B cell (primary cell): ENCODE data around the gene CLSTN2. TPM values are rescaled to one million over a fixed set of nuclear protein-coding genes. Genes with fewer than 3 reads are reported as not detected.

Source experiments
- ATAC-seq: fragments of 200-7000 bp; cut with Tn5 transposase; one replicate; pipeline ENCODE4 v1.10.0; 2021; ENCODE audit warnings: low read depth, mild to moderate bottlenecking, moderate number of reproducible peaks, moderate library complexity
- CTCF ChIA-PET: fragments of 350-600 bp; sonication (Branson Sonifier 250); formaldehyde crosslinking; loops from one replicate; lab custom pipeline; 2021; ENCODE audit warnings: antibody characterized with exemption, inconsistent platforms; lab: Charles Lee
- POLR2A ChIA-PET: fragments of 350-600 bp; sonication (Branson Sonifier 250); formaldehyde crosslinking; loops from one replicate; lab custom pipeline; 2021; ENCODE audit warnings: antibody characterized with exemption; lab: Charles Lee
- DNase-seq: peaks from one replicate; pipeline ENCODE4 v3.0.0; 2013
- H2AFZ ChIP-seq: 2 replicates; pipeline ENCODE4 v1.6.1; 2012; ENCODE audit warnings: mild to moderate bottlenecking, low read depth, low read length; ENCODE audit not compliant: insufficient read depth, poor library complexity, severe bottlenecking
- H3K27ac ChIP-seq, 2 donors: 1 replicate in 1 of 2; 2 replicates in 1 of 2; pipeline ENCODE4 v1.5.1; 2012 to 2013; ENCODE audit warnings: low read length in 2 of 2, mild to moderate bottlenecking in 2 of 2, moderate library complexity in 1 of 2
- H3K27me3 ChIP-seq, 4 experiments: fragments of 200-600 bp in 1 of 4; sonication (generic) in 1 of 4; replicated peaks in 1 of 4; 1 replicate in 2 of 4; 2 replicates in 2 of 4; pipeline versions ENCODE4 v1.6.1 to v1.7.0; 2013 to 2016; ENCODE audit warnings: low read length in 3 of 4, mild to moderate bottlenecking in 2 of 4, mixed read lengths in 1 of 4, moderate library complexity in 1 of 4; ENCODE audit not compliant: insufficient read depth in 4 of 4, control insufficient read depth in 3 of 4; ENCODE audit errors: control extremely low read depth in 1 of 4
- H3K36me3 ChIP-seq, 2 experiments: replicated peaks in 1 of 2; 1 replicate in 1 of 2; 2 replicates in 1 of 2; pipeline versions ENCODE4 v1.6.1 to v1.7.1; 2013; ENCODE audit warnings: low read length in 1 of 2; ENCODE audit not compliant: insufficient read depth in 2 of 2, control insufficient read depth in 1 of 2; ENCODE audit errors: control extremely low read depth in 1 of 2, extremely low read depth in 1 of 2
- H3K4me1 ChIP-seq, 2 donors: fragments of 200-600 bp in 1 of 2; sonication (generic) in 1 of 2; 1 replicate in 1 of 2; 2 replicates in 1 of 2; pipeline versions ENCODE4 v1.5.1 to v1.6.1; 2013 to 2017; ENCODE audit warnings: low read length in 2 of 2; ENCODE audit not compliant: control insufficient read depth in 2 of 2, insufficient read depth in 2 of 2
- H3K4me2 ChIP-seq: replicated peaks from 2 replicates; pipeline ENCODE3; 2012; ENCODE audit warnings: mild to moderate bottlenecking, low read depth, low read length; ENCODE audit not compliant: poor library complexity, severe bottlenecking
- H3K4me3 ChIP-seq, 5 experiments: fragments of 200-600 bp in 1 of 5; sonication (generic) in 1 of 5; 1 replicate in 3 of 5; 2 replicates in 2 of 5; pipeline versions ENCODE4 v1.5.1 to v1.7.0; 2011 to 2016; ENCODE audit warnings: low read length in 4 of 5, mild to moderate bottlenecking in 4 of 5, low read depth in 2 of 5, control low read depth in 1 of 5, moderate library complexity in 1 of 5; ENCODE audit not compliant: insufficient read depth in 1 of 5; ENCODE audit errors: control extremely low read depth in 1 of 5, extremely low read depth in 1 of 5
- H3K79me2 ChIP-seq: fragments of 200-600 bp; sonication (generic); one replicate; pipeline ENCODE4 v1.6.0; 2016; ENCODE audit warnings: low read length; ENCODE audit not compliant: control insufficient read depth, insufficient read depth
- H3K9ac ChIP-seq: fragments of 200-600 bp; sonication (generic); 2 replicates; pipeline ENCODE4 v1.6.1; 2017; ENCODE audit warnings: mild to moderate bottlenecking, low read length, moderate library complexity
- H3K9me3 ChIP-seq, 3 donors: one replicate each; pipeline versions ENCODE4 v1.6.1 to v1.7.1; 2013; ENCODE audit warnings: low read length in 2 of 3; ENCODE audit not compliant: control insufficient read depth in 2 of 3, insufficient read depth in 1 of 3; ENCODE audit errors: control extremely low read depth in 1 of 3
- H4K20me1 ChIP-seq: 2 replicates; pipeline ENCODE4 v1.6.0; 2012; ENCODE audit warnings: mild to moderate bottlenecking, low read length; ENCODE audit not compliant: insufficient read depth, control insufficient read depth, poor library complexity, severe bottlenecking
- H3K27ac Mint-ChIP-seq: one replicate; pipeline ENCODE4 v1.8.0; 2021; ENCODE audit warnings: mixed read lengths
- H3K27me3 Mint-ChIP-seq: one replicate; pipeline ENCODE4 v1.8.0; 2021; ENCODE audit warnings: mixed read lengths
- H3K4me1 Mint-ChIP-seq: one replicate; pipeline ENCODE4 v1.8.0; 2021; ENCODE audit warnings: mixed read lengths
- H3K4me3 Mint-ChIP-seq: one replicate; pipeline ENCODE4 v1.8.0; 2021; ENCODE audit warnings: mixed read lengths
- H3K9me3 Mint-ChIP-seq: one replicate; pipeline ENCODE4 v1.8.0; 2022; ENCODE audit warnings: mixed read lengths; ENCODE audit not compliant: insufficient read depth
- EZH2 ChIP-seq: IDR thresholded peaks from 2 replicates; pipeline ENCODE4 v1.6.1; 2012; ENCODE audit warnings: borderline replicate concordance, low read depth, mild to moderate bottlenecking, moderate library complexity, low read length; ENCODE audit not compliant: insufficient read depth, poor library complexity, severe bottlenecking
- WGBS: methylation state at CpG from one replicate; pipeline ENCODE4 v1.1.5; 2013; ENCODE audit warnings: missing lambda C conversion rate; ENCODE audit not compliant: insufficient coverage; 5-methylcytosine and 5-hydroxymethylcytosine counted together
- intact Hi-C: fragments of 100-400 bp; cut with micrococcal nuclease; formaldehyde crosslinking; loops from one replicate; pipeline ENCODE4 v1.10.0; 2022
- polyA plus RNA-seq: library from polyadenylated mRNA; depleted of rRNA; stranded (reverse); fragments of >200 nt; gene quantifications from 2 replicates; pipeline ENCODE4 v1.2.3, GENCODE V29; 2012
- total RNA-seq, 2 donors: library from RNA; stranded (reverse); fragments of 120-200 nt in 1 of 2; gene quantifications; 1 replicate in 1 of 2; 2 replicates in 1 of 2; pipeline versions ENCODE4 v1.2.3 to v1.2.4, GENCODE V29; 2013 to 2022
- TF ChIP-seq, protein P1 (sequence below): fragments of 200-600 bp; IDR thresholded peaks from one replicate; pipeline ENCODE4 v1.8.0; 2022; ENCODE audit warnings: antibody characterized with exemption, mild to moderate bottlenecking

Gene CLSTN2
- total and polyA plus RNA-seq, 2 donors (not counting 1 experiment from before 2014, with no cell fraction given) = not detected

DNA sequence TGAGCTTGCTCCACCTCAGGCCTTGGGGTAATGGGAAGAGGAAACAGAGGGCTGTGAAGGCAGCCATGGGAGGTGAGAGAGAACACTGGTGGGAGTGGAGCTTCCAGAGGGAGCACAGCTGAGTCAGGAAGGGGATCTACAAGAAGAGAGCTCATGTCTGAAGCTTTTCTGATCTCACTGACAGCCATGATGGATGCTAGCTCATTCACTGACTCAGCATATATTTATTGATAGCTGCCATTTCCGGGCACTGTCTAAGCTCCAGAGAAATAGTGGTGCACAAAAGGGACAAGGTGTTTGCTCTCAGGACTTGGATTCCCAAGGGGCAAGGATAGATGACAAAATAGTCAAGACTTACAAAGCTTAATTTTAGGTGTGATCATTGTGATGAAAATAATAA lies 218.8 kb downstream of the CLSTN2 start:
- no peak overlapping the region for H3K4me2 ChIP-seq
- CTCF ChIA-PET = no interaction called here
- H3K4me1 Mint-ChIP-seq = no peaks in the 10 kb centered on the region
- no peaks in the 10 kb centered on the region for H3K27me3 ChIP-seq
- TF ChIP-seq EZH2 = no peak
- TF ChIP-seq, protein P1, sequence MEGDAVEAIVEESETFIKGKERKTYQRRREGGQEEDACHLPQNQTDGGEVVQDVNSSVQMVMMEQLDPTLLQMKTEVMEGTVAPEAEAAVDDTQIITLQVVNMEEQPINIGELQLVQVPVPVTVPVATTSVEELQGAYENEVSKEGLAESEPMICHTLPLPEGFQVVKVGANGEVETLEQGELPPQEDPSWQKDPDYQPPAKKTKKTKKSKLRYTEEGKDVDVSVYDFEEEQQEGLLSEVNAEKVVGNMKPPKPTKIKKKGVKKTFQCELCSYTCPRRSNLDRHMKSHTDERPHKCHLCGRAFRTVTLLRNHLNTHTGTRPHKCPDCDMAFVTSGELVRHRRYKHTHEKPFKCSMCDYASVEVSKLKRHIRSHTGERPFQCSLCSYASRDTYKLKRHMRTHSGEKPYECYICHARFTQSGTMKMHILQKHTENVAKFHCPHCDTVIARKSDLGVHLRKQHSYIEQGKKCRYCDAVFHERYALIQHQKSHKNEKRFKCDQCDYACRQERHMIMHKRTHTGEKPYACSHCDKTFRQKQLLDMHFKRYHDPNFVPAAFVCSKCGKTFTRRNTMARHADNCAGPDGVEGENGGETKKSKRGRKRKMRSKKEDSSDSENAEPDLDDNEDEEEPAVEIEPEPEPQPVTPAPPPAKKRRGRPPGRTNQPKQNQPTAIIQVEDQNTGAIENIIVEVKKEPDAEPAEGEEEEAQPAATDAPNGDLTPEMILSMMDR = no peak
- POLR2A ChIA-PET = no interaction called here
- no peak overlapping the region for H3K27ac ChIP-seq
- no peak overlapping the region for H3K27ac Mint-ChIP-seq
- H3K9me3 Mint-ChIP-seq = no peaks in the 10 kb centered on the region
- ATAC-seq (no peak), DNase-seq (no peak)
- intact Hi-C loops = no loop called here
- 83% methylated on average over 1 of the region's 1 CpG for WGBS
- peaks cover 4% of the 10 kb centered on the region for H3K27me3 Mint-ChIP-seq
- no peak overlapping the region for H3K4me3 ChIP-seq
- H2AFZ ChIP-seq = no peak overlapping the region
- peaks cover 0 to 7% (median 6%) of the 10 kb centered on the region in 3 donors for H3K9me3 ChIP-seq
- no peak overlapping the region for H3K4me3 Mint-ChIP-seq
- no peaks in the 10 kb centered on the region for H3K36me3 ChIP-seq
- H4K20me1 ChIP-seq = no peaks in the 10 kb centered on the region
- no peaks in the 10 kb centered on the region for H3K79me2 ChIP-seq
- H3K9ac ChIP-seq = no peak overlapping the region
- no peaks in the 10 kb centered on the region for H3K4me1 ChIP-seq

DNA sequence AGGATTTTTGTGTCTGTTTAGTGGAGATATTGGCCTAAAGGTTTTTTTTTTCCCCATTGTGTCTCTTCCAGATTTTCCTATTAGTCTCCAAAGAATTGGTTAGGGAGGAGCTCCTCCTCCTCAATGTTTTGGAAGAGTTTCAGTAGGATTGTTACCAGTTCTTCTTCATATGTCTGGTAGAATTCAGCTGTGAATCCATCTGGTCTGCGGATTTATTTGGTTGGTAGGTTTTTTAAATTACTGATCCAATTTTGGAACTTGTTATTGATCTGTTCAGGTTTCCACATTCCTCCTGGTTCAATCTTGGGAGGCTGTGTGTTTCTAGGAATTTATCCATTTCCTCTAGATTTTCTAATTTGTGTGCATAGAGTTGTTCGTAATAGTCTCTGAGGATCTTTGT lies 222.2 kb downstream of the CLSTN2 start:
- POLR2A ChIA-PET = no interaction called here

More for the DNA sequence above, 222.2 kb downstream of the CLSTN2 start:
- Mint-ChIP-seq H3K27me3 (peaks cover 10% of the 10 kb centered on the region), H3K27ac (no peak overlapping the region), H3K9me3 (peaks cover 2% of the 10 kb centered on the region), H3K4me3 (no peak overlapping the region), H3K4me1 (no peaks in the 10 kb centered on the region)
- CTCF ChIA-PET = no interaction called here
- H3K4me2 ChIP-seq = no peak overlapping the region
- no peak overlapping the region for H3K9ac ChIP-seq
- H4K20me1 ChIP-seq = no peaks in the 10 kb centered on the region
- H3K27me3 ChIP-seq = no peaks in the 10 kb centered on the region
- no peaks in the 10 kb centered on the region for H3K79me2 ChIP-seq
- no peaks in the 10 kb centered on the region for H3K4me1 ChIP-seq
- peaks cover 0 to 7% (median 6%) of the 10 kb centered on the region in 3 donors for H3K9me3 ChIP-seq
- DNase-seq (no peak), ATAC-seq (no peak)
- no peak overlapping the region for H3K4me3 ChIP-seq
- intact Hi-C loops = no loop called here
- WGBS = 100% methylated on average over 1 of the region's 2 CpGs
- H2AFZ ChIP-seq = no peak overlapping the region
- TF ChIP-seq EZH2 = no peak
- TF ChIP-seq, protein P1 = no peak
- H3K36me3 ChIP-seq = no peaks in the 10 kb centered on the region
- no peak overlapping the region for H3K27ac ChIP-seq
